RWPE2 (cell line): ENCODE measurements around the gene CNIH4.

ENCODE experiments used
- ATAC-seq: fragments of 200-7000 bp; cut with Tn5 transposase; 3 replicates; pipeline ENCODE4 v1.9.1; 2021; ENCODE audit warnings: low read depth
- DNase-seq: peaks from one replicate; pipeline ENCODE4 v3.0.0-alpha.2; 2020; ENCODE audit warnings: low spot score
- H3K27ac ChIP-seq: fragments of 450-650 bp; 2 replicates; pipeline ENCODE4 v1.5.1; 2017; ENCODE audit warnings: mild to moderate bottlenecking; ENCODE audit not compliant: poor library complexity, severe bottlenecking
- H3K27me3 ChIP-seq: fragments of 250-450 bp; sonication (Bioruptor Pico); 2 replicates; pipeline ENCODE4 v1.5.1; 2021; ENCODE audit warnings: mild to moderate bottlenecking, moderate library complexity; ENCODE audit not compliant: insufficient read depth, poor library complexity, severe bottlenecking
- H3K36me3 ChIP-seq: fragments of 250-450 bp; sonication (Bioruptor Pico); 2 replicates; pipeline ENCODE4 v1.5.1; 2020; ENCODE audit warnings: low read depth, mild to moderate bottlenecking, moderate library complexity
- H3K4me1 ChIP-seq: fragments of 250-450 bp; sonication (Bioruptor Pico); 2 replicates; pipeline ENCODE4 v1.5.1; 2021; ENCODE audit warnings: mild to moderate bottlenecking, moderate library complexity; ENCODE audit not compliant: insufficient read depth, poor library complexity, severe bottlenecking
- H3K4me3 ChIP-seq: fragments of 250-450 bp; sonication (Bioruptor Pico); 2 replicates; pipeline ENCODE4 v1.5.1; 2021; ENCODE audit warnings: mild to moderate bottlenecking, moderate library complexity; ENCODE audit not compliant: severe bottlenecking
- H3K9me3 ChIP-seq: fragments of 250-450 bp; sonication (Bioruptor Pico); 2 replicates; pipeline ENCODE4 v1.5.1; 2021; ENCODE audit warnings: mild to moderate bottlenecking, moderate library complexity; ENCODE audit not compliant: severe bottlenecking
- TF ChIP-seq, protein P1 (sequence below): fragments of 450-650 bp; IDR thresholded peaks from one replicate; pipeline ENCODE4 v1.5.1; 2017; ENCODE audit warnings: mild to moderate bottlenecking, moderate library complexity; ENCODE audit not compliant: poor library complexity, severe bottlenecking

Gene CNIH4

DNA sequence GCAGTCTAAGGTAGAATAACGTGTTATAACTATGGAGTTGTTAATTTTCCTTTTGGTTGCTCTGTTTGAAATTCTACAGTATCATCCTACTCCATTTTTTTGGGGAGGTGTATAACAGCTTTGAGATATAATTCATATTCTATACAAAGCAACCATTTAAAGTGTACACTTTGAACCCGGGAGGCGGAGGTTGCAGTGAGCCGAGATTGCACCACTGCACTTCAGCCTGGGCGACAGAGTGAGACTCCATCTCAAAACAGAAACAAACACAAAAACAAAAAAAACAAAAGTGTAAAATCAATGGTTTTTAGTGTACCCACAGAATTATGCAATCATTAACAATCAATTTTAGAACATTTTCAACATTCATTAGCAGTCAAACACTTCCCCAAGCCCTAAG, 33.8 kb downstream of the CNIH4 start:
- Histone ChIP-seq H3K4me3 (no peak overlapping the region), H3K27me3 (no peaks in the 10 kb centered on the region), H3K4me1 (no peaks in the 10 kb centered on the region), H3K36me3 (peaks cover 35% of the 10 kb centered on the region), H3K27ac (no peak overlapping the region), H3K9me3 (no peaks in the 10 kb centered on the region)
- TF ChIP-seq, protein P1, sequence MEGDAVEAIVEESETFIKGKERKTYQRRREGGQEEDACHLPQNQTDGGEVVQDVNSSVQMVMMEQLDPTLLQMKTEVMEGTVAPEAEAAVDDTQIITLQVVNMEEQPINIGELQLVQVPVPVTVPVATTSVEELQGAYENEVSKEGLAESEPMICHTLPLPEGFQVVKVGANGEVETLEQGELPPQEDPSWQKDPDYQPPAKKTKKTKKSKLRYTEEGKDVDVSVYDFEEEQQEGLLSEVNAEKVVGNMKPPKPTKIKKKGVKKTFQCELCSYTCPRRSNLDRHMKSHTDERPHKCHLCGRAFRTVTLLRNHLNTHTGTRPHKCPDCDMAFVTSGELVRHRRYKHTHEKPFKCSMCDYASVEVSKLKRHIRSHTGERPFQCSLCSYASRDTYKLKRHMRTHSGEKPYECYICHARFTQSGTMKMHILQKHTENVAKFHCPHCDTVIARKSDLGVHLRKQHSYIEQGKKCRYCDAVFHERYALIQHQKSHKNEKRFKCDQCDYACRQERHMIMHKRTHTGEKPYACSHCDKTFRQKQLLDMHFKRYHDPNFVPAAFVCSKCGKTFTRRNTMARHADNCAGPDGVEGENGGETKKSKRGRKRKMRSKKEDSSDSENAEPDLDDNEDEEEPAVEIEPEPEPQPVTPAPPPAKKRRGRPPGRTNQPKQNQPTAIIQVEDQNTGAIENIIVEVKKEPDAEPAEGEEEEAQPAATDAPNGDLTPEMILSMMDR = no peak
- no peak for DNase-seq
- ATAC-seq = no peak

DNA sequence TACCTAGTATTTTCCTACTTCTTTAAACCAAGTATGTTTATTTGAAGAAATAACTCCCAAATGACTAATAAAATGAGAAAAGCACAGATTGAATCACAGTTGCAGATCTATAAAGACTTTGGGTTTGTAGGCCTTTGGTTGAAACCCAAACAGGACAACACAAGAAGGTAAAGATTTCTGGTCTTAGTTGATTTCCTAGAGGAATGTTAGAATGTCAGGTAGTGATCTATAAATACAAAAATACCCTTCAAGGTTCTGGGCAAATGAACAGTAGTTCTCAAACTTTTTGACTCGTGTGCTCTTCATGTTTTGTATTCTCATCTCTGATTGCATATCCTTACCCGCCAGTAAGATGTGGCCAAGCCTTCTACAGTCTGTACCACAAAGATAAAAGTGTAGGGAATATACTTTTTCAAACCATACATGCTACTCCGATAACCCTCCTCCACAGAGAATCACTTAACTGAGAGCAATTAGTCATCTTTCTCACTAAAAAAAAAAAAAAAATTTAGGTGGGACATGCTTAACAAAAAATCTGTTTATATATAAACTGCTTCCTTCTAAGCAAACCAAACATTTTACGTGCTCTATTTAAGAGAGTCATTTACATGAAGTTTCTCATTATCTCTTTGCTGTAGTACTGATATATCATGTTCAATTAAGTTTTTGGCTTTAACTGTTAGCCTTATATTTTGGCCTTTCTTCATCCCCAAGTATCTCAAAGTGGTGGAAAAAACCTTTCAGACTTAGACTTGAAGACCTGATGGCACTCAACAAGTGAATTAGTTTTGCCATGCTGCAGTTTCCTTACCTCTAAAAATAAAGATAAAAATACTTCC, 36.0 kb downstream of the CNIH4 start:
- TF ChIP-seq, protein P1 = no peak
- DNase-seq (no peak), ATAC-seq (no peak)
- Histone ChIP-seq H3K4me3 (no peak overlapping the region), H3K4me1 (no peaks in the 10 kb centered on the region), H3K27ac (no peak overlapping the region), H3K9me3 (no peaks in the 10 kb centered on the region), H3K27me3 (no peaks in the 10 kb centered on the region), H3K36me3 (peaks cover 50% of the 10 kb centered on the region)

DNA sequence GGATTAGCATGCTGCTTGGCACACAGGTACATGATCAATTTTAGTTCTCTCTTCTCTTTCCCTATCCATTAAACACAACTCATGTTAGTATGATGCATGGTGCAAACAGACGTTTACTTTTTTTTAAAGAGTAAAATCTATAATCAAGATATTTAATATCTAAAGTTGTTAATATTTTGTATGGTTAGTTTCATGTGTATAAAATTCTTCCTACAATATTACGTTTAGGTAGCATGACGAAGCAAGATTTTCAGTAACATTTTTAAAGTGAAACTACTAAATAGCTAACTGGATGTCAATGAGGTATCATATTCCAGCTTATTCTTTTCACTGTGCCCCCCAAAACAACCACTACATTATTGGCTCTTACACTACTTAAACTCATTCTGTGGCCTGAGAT, 36.6 kb downstream of the CNIH4 start:
- no peaks in the 10 kb centered on the region for H3K4me1 ChIP-seq
- H3K9me3 ChIP-seq = no peaks in the 10 kb centered on the region
- H3K36me3 ChIP-seq = peaks cover 55% of the 10 kb centered on the region
- no peak overlapping the region for H3K27ac ChIP-seq
- H3K27me3 ChIP-seq = no peaks in the 10 kb centered on the region
- TF ChIP-seq, protein P1 = no peak
- ATAC-seq (no peak), DNase-seq (no peak)
- H3K4me3 ChIP-seq = no peak overlapping the region

DNA sequence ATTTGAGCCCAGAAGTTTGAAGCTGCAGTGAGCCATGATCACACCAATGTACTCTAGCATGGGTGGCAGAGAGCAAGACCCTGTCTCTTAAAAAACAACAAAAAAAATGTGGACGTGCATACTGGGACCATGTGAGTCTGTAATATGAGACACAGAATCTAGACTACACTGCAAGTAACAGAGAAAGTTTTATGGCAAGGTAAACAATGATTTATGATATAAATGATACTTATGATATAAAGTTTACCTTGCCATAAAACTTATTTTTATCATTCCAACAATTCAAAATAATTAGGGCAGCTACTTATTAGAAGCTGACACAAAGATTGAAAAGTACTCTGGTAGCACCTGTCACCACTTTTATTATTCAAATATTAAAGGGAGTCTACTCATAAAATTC, 43.2 kb downstream of the CNIH4 start:
- Histone ChIP-seq H3K4me3 (no peak overlapping the region), H3K4me1 (no peaks in the 10 kb centered on the region), H3K27ac (no peak overlapping the region), H3K36me3 (peaks cover 56% of the 10 kb centered on the region), H3K27me3 (no peaks in the 10 kb centered on the region), H3K9me3 (no peaks in the 10 kb centered on the region)
- no peak for DNase-seq
- no peak for ATAC-seq
- TF ChIP-seq, protein P1 = no peak

DNA sequence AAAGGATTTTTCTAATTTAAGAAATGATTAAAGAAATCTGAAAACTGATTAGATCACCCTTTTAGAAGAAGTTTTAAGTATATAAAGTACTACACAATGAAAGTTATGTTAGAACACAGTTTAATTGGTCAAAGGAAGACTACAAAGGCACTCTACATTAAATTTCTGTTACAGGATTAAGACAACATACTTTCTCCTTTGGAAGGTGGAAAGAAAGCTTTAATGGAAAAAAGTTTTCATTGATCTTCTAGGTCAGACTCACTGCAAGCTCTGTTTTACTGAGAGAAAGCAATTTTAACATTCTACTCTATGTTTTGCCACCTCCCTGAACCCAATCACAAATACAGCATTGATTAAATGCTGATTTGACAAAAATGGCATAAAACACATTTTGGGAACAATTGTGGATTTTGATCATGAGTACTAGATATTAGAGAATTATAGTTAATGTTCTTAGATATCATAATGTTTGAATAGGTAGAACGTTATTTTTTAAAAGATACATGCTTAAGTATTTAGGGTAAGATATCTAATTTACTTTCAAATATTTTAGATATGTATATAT, 45.9 kb downstream of the CNIH4 start:
- Histone ChIP-seq H3K9me3 (no peaks in the 10 kb centered on the region), H3K36me3 (peaks cover 59% of the 10 kb centered on the region)

More for the DNA sequence above, 45.9 kb downstream of the CNIH4 start:
- TF ChIP-seq, protein P1 = no peak
- H3K27me3 ChIP-seq = no peaks in the 10 kb centered on the region
- H3K27ac ChIP-seq = no peak overlapping the region
- no peak for DNase-seq
- peaks cover under 1% of the 10 kb centered on the region for H3K4me1 ChIP-seq
- no peak overlapping the region for H3K4me3 ChIP-seq
- no peak for ATAC-seq
